ENCODE results near the gene PDE11A. TPM values are rescaled to one million over a fixed set of nuclear protein-coding genes. Genes with fewer than 3 reads are reported as not detected.

PDE11A gene
- total RNA-seq, 1 experiment from 2014 or later, result 0.13 TPM

GRCh38 chr2:177914247-177914646 is 158.3 kb downstream of the PDE11A start:
- DNase-seq, result no peak
- Mint-ChIP-seq H3K36me3 (ENCODE audit: insufficient read depth in 1 of 3, low read depth in 3 of 3) (no peaks in the 10 kb centered on the region), H3K4me1 (no peaks in the 10 kb centered on the region; a peak in 1 of 4 replicates), H3K4me3 (no peak overlapping the region), H3K27ac (no peak overlapping the region), H3K9me3 (no peaks in the 10 kb centered on the region; a peak in 1 of 5 replicates), H3K27me3 (ENCODE audit: low read depth) (no peaks in the 10 kb centered on the region)
- no peak overlapping the region for H3K14ac ChIP-seq (ENCODE audit: insufficient read depth, low read length)
- no peak overlapping the region for H3T11ph ChIP-seq (ENCODE audit: low read length)
- H2BK5ac ChIP-seq (ENCODE audit: insufficient read length, low read length), result no peak overlapping the region
- no CpG with 5 or more reads among the region's 1 CpG for WGBS (ENCODE audit: extremely low coverage, insufficient read length, low lambda C conversion rate)
- no peak overlapping the region for H3K23ac ChIP-seq (ENCODE audit: insufficient read length, low read depth, low read length)
- no peak overlapping the region for H2BK15ac ChIP-seq (ENCODE audit: low read depth, low read length)
- H3K23me2 ChIP-seq (ENCODE audit: insufficient read length, low read depth, low read length, poor library complexity, severe bottlenecking), result no peaks in the 10 kb centered on the region
- TF ChIP-seq, protein P1, sequence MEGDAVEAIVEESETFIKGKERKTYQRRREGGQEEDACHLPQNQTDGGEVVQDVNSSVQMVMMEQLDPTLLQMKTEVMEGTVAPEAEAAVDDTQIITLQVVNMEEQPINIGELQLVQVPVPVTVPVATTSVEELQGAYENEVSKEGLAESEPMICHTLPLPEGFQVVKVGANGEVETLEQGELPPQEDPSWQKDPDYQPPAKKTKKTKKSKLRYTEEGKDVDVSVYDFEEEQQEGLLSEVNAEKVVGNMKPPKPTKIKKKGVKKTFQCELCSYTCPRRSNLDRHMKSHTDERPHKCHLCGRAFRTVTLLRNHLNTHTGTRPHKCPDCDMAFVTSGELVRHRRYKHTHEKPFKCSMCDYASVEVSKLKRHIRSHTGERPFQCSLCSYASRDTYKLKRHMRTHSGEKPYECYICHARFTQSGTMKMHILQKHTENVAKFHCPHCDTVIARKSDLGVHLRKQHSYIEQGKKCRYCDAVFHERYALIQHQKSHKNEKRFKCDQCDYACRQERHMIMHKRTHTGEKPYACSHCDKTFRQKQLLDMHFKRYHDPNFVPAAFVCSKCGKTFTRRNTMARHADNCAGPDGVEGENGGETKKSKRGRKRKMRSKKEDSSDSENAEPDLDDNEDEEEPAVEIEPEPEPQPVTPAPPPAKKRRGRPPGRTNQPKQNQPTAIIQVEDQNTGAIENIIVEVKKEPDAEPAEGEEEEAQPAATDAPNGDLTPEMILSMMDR (conservative IDR thresholded peaks at IDR 0.05), result no peak
- no peaks in the 10 kb centered on the region for H3K27me3 ChIP-seq (ENCODE audit: insufficient read depth, low read length)
- H2BK20ac ChIP-seq (ENCODE audit: low read depth, low read length, poor library complexity, severe bottlenecking), result no peak overlapping the region
- H2BK120ac ChIP-seq (ENCODE audit: low read depth, low read length, poor library complexity, severe bottlenecking), result no peak overlapping the region
- no peak overlapping the region for H2AFZ ChIP-seq (ENCODE audit: low read length)
- H3K27ac ChIP-seq (ENCODE audit: insufficient read length, low read depth, low read length), result no peak overlapping the region
- no peaks in the 10 kb centered on the region for H3K79me2 ChIP-seq (ENCODE audit: insufficient read depth, low read length)
- H3K4me2 ChIP-seq (ENCODE audit: insufficient read depth, insufficient read length, low read length), result no peak overlapping the region
- H3K4me1 ChIP-seq (ENCODE audit: insufficient read depth, low read length), result no peaks in the 10 kb centered on the region
- no peaks in the 10 kb centered on the region for H3K9me3 ChIP-seq (ENCODE audit: control insufficient read depth, low read depth, low read length)
- no peak overlapping the region for H4K91ac ChIP-seq (ENCODE audit: insufficient read length, low read depth, low read length)
- no peaks in the 10 kb centered on the region for H4K20me1 ChIP-seq (ENCODE audit: control insufficient read depth, insufficient read depth, insufficient read length)
- no peaks in the 10 kb centered on the region for H3K79me1 ChIP-seq (ENCODE audit: insufficient read depth, low read depth, low read length, poor library complexity, severe bottlenecking)
- no peak overlapping the region for H4K8ac ChIP-seq (replicated peaks; ENCODE audit: insufficient read length, low read depth, low read length)
- no peak overlapping the region for H2AK5ac ChIP-seq (ENCODE audit: insufficient read length, low read length)
- no peak overlapping the region for H3K56ac ChIP-seq (ENCODE audit: insufficient read length, low read depth, low read length)
- no peak overlapping the region for H3K18ac ChIP-seq (ENCODE audit: insufficient read length, low read depth, low read length)
- no peak overlapping the region for H3K4ac ChIP-seq (ENCODE audit: low read depth, low read length)
- H2BK12ac ChIP-seq (ENCODE audit: insufficient read length, low read depth, low read length), result no peak overlapping the region
- no peak overlapping the region for H4K5ac ChIP-seq (ENCODE audit: insufficient read length, low read depth, low read length)
- no peak overlapping the region for H3K9ac ChIP-seq (ENCODE audit: extremely low read depth, insufficient read length, low read length)
